K562 (cell line): ENCODE measurements around the gene MYOM3. TPM values are rescaled to one million over a fixed set of nuclear protein-coding genes. Genes with fewer than 3 reads are reported as not detected.
A peak's percentile ranks its signal among the peaks of the same experiment; 100 is the strongest.
"Not testable (repeated sequence)": the region's sequence is repeated elsewhere in the genome, so short reads cannot be mapped to it uniquely, and the experiment has no call there.

Experiments
- ATAC-seq: fragments of 200-7000 bp; cut with Tn5 transposase; 3 replicates; pipeline ENCODE4 v1.9.1; 2020; ENCODE audit warnings: moderate library complexity
- BruUV-seq: library from RNA; stranded (reverse); fragments of 400-500 nt; replicated peaks from 2 replicates; lab custom pipeline; 2021; lab: Mats Ljungman, UMichigan
- CTCF ChIA-PET: fragments of 300-600 bp; formaldehyde crosslinking; extraction: SDS; loops from one replicate; lab custom pipeline; 2021; ENCODE audit warnings: low intra/inter-chr PET ratio; lab: Yijun Ruan, JAX
- POLR2A ChIA-PET: fragments of 300-600, 350-650 bp; sonication (Branson Sonifier 250); formaldehyde crosslinking; extraction: SDS; loops from one replicate; lab custom pipeline; 2021; ENCODE audit warnings: antibody characterized with exemption, inconsistent platforms; lab: Yijun Ruan, JAX
- DNase-seq, 4 experiments: peaks; one replicate each; pipeline versions ENCODE4 v3.0.0 to v3.0.0-alpha.2; 2011 to 2018; ENCODE audit warnings: low spot score in 3 of 4, mixed read lengths in 3 of 4; ENCODE audit errors: extremely low read depth in 1 of 4
- FAIRE-seq: peaks from 2 replicates; lab custom pipeline; 2011; peaks lifted over from hg19 to GRCh38; lab: Jason Lieb, UNC
- H2AFZ ChIP-seq: 2 replicates; pipeline ENCODE4 v1.6.0; 2011; ENCODE audit warnings: low read depth, low read length, control low read depth, inconsistent platforms
- H3K27ac ChIP-seq: fragments of 200-600 bp; 3 replicates; pipeline ENCODE4 v1.8.0; 2011; ENCODE audit warnings: low read depth, mild to moderate bottlenecking, control low read depth, inconsistent platforms, low read length, moderate library complexity, mixed read lengths; ENCODE audit errors: extremely low read depth
- H3K27me3 ChIP-seq, 2 experiments: fragments of 300-600 bp in 1 of 2; 2 replicates in 1 of 2; 3 replicates in 1 of 2; pipeline versions ENCODE4 v1.6.0 to v1.8.0; 2011; ENCODE audit warnings: inconsistent platforms in 2 of 2, low read length in 2 of 2, mild to moderate bottlenecking in 1 of 2, mixed read lengths in 1 of 2, moderate library complexity in 1 of 2; ENCODE audit not compliant: control insufficient read depth in 2 of 2, insufficient read depth in 2 of 2
- H3K36me3 ChIP-seq: fragments of 300-600 bp; 3 replicates; pipeline ENCODE4 v1.8.0; 2011; ENCODE audit warnings: mild to moderate bottlenecking, low read length, inconsistent platforms; ENCODE audit not compliant: control insufficient read depth, insufficient read depth
- H3K4me1 ChIP-seq, 2 experiments: fragments of 200-600 bp in 1 of 2; replicated peaks in 1 of 2; 2 replicates in 1 of 2; 3 replicates in 1 of 2; pipeline versions ENCODE4 v1.5.1 to v1.8.0; 2011; ENCODE audit warnings: inconsistent platforms in 2 of 2, low read length in 2 of 2, mild to moderate bottlenecking in 1 of 2, mixed read lengths in 1 of 2, moderate library complexity in 1 of 2; ENCODE audit not compliant: control insufficient read depth in 2 of 2, insufficient read depth in 2 of 2
- H3K4me2 ChIP-seq: 2 replicates; pipeline ENCODE4 v1.6.1; 2011; ENCODE audit warnings: low read length, control low read depth, inconsistent platforms, mixed read lengths; ENCODE audit not compliant: insufficient read depth
- H3K4me3 ChIP-seq: fragments of 200-600 bp; sonication (generic), shearing (Covaris generic); 2 replicates; pipeline ENCODE4 v1.5.1; 2016; ENCODE audit warnings: control low read depth, inconsistent platforms
- H3K79me2 ChIP-seq: fragments of 200-600 bp; 3 replicates; pipeline ENCODE4 v1.8.0; 2011; ENCODE audit warnings: low read length, inconsistent platforms; ENCODE audit not compliant: control insufficient read depth, insufficient read depth
- H3K9ac ChIP-seq, 2 experiments: 2 replicates each; pipeline versions ENCODE4 v1.6.0 to v1.6.1; 2011; ENCODE audit warnings: low read depth in 2 of 2, low read length in 2 of 2, control low read depth in 1 of 2, inconsistent platforms in 1 of 2, mild to moderate bottlenecking in 1 of 2, mixed read lengths in 1 of 2; ENCODE audit not compliant: insufficient read depth in 1 of 2
- H3K9me1 ChIP-seq: one replicate; pipeline ENCODE4 v1.6.0; 2011; ENCODE audit warnings: inconsistent platforms, mild to moderate bottlenecking, low read length, moderate library complexity; ENCODE audit not compliant: control insufficient read depth, insufficient read depth
- H3K9me3 ChIP-seq: replicated peaks from 2 replicates; pipeline ENCODE4 v1.5.1; 2011; ENCODE audit warnings: low read depth, low read length, inconsistent platforms; ENCODE audit not compliant: control insufficient read depth, insufficient read depth
- H4K20me1 ChIP-seq: replicated peaks from 2 replicates; pipeline ENCODE4 v1.6.1; 2011; ENCODE audit warnings: low read length, inconsistent platforms, mixed read lengths; ENCODE audit not compliant: control insufficient read depth, insufficient read depth
- RAD21 ChIP-seq, 2 experiments: fragments of 250-450 bp in 1 of 2; fragments of 450-650 bp in 1 of 2; sonication (Bioruptor Pico) in 1 of 2; formaldehyde crosslinking in 1 of 2; IDR thresholded peaks in 1 of 2; conservative IDR thresholded peaks in 1 of 2; 2 replicates each; pipeline versions ENCODE4 v1.4.0 to v1.8.0; 2020 to 2022; ENCODE audit warnings: mild to moderate bottlenecking in 2 of 2, moderate library complexity in 1 of 2
- WGBS: fragments of 100-300 bp; shearing (Covaris generic); methylation state at CpG from one replicate; pipeline ENCODE4 v1.1.6; 2016; ENCODE audit warnings: low coverage, mixed read lengths; ENCODE audit not compliant: insufficient coverage; ENCODE audit errors: missing lambda C conversion rate; 5-methylcytosine and 5-hydroxymethylcytosine counted together
- in situ Hi-C: fragments of 300-500 bp; cut with MboI; formaldehyde crosslinking; loops from 4 replicates; pipeline ENCODE4 v1.15.0; 2018; ENCODE audit warnings: inconsistent platforms, mixed read lengths
- intact Hi-C: fragments of 100-400 bp; cut with micrococcal nuclease; formaldehyde crosslinking; loops from 2 replicates; pipeline ENCODE4 v1.14.2; 2022
- polyA plus RNA-seq, 8 experiments: library from polyadenylated mRNA; depleted of rRNA in 4 of 8; stranded (reverse) in 5 of 8; unstranded in 3 of 8; fragments of >200 nt; fragmentation: Nextera tagmentation in 2 of 8; fragmentation: Illumina TruSeq in 1 of 8; extraction: Ambion mirVana in 2 of 8; extraction: Trizol in 1 of 8; gene quantifications; 2 replicates each; pipeline versions ENCODE4 v1.2.1 to v1.2.3, GENCODE V29; 2011 to 2014; ENCODE audit warnings: inconsistent platforms in 1 of 8, missing spikeins in 1 of 8
- total RNA-seq, 7 experiments: library from RNA; depleted of rRNA in 6 of 7; stranded (reverse); fragments of >200 nt in 6 of 7; fragmentation: Illumina TruSeq in 2 of 7; extraction: Trizol in 2 of 7; gene quantifications; 2 replicates each; pipeline versions ENCODE4 v1.2.1 to v1.2.3, GENCODE V29; 2011 to 2021; ENCODE audit warnings: low replicate concordance in 1 of 7
- TF ChIP-seq, protein P1 (sequence below): fragments of 450-650 bp; formaldehyde crosslinking; IDR thresholded peaks from 2 replicates; pipeline ENCODE4 v1.4.0; 2022; ENCODE audit warnings: missing genetic modification characterization
- TF ChIP-seq, protein P2 (sequence below): fragments of 450-650 bp; IDR thresholded peaks from 2 replicates; pipeline ENCODE4 v1.6.1; 2017; ENCODE audit warnings: antibody characterized with exemption, mild to moderate bottlenecking
- TF ChIP-seq, protein P3 (sequence below), 3 experiments: IDR thresholded peaks in 2 of 3; conservative IDR thresholded peaks in 1 of 3; 2 replicates each; pipeline ENCODE4 v1.5.1; 2011 to 2012; ENCODE audit warnings: low read length in 3 of 3, mild to moderate bottlenecking in 3 of 3, control low read depth in 2 of 3, improper control_type of control experiment in 1 of 3, inconsistent platforms in 1 of 3, low read depth in 1 of 3, mixed read lengths in 1 of 3, moderate library complexity in 1 of 3; ENCODE audit not compliant: insufficient read depth in 2 of 3

Gene MYOM3
- total and polyA plus RNA-seq, 9 of the 15 experiments (the other 6 are each of a cell fraction or from before 2014, with no cell fraction given) = 0.01 TPM; not detected in 8

DNA sequence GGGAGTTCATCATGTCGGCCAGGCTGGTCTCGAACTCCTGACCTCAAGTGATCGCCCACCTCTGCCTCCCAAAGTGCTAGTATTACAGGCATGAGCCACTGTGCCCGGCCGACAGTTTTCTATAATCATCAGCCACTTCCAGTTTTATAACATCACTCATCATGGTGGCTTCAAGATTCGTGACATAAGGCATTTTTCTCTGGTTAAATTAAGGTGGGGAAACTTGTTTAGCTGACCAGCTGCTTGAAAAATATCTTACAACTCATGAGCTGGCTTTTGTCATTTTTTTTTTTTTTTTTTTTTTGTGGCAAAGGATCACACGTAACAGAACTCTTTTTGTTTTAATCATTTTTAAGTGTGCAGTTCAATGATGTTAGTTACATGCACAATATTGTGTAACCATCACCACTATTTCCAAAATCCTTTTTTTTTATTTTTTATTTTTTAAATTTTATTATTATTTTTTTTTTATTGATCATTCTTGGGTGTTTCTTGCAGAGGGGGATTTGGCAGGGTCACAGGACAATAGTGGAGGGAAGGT is 80.9 kb downstream of the MYOM3 start:
- CTCF ChIA-PET, H3K9me1 ChIP-seq, intact Hi-C loops, H3K4me3 ChIP-seq, H2AFZ ChIP-seq, H3K9me3 ChIP-seq, H3K27ac ChIP-seq, BruUV-seq, H3K4me1 ChIP-seq, POLR2A ChIA-PET, H3K36me3 ChIP-seq, DNase-seq, in situ Hi-C loops, H3K9ac ChIP-seq, ATAC-seq, FAIRE-seq, H3K4me2 ChIP-seq, H3K79me2 ChIP-seq, H4K20me1 ChIP-seq: not testable (repeated sequence)
- 15% methylated on average over 7 of the region's 7 CpGs for WGBS
- H3K27me3 ChIP-seq = peaks cover 9 to 18% of the 10 kb centered on the region in 2 experiments; a peak in 3 of 5 replicates

DNA sequence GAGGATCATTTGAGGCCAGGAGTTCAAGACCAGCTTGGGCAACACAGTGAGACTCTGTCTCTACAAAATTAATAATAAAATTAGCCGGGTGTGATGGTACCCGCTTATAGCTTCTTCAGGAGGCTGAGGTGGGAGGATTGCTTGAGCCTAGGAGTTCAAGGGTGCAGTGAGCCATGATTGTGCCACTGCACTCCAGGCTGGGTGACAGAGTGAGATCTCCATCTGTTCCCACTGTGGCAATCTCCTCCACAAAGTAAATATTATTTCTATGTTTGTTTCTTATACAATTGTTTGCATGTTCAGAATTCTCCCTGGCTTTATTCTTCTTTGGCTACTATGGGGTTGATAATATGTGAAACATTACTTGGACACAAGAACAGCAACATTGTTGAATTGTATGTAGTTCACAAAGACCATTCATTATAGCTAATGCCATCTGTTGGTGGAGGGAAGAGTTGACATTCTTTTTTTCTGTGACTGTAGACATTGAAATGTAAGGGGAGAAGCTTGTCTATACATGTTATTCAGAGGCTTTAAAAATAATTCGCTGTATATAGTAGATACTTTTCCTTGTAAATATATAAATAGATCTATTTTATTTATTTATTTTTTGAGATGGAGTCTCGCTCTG is 84.0 kb downstream of the MYOM3 start:
- Histone ChIP-seq H2AFZ (no peak overlapping the region), H3K4me1 (0 out of 5 replicates have a peak, but pooled peaks cover 0 to 3% of the 10 kb centered on the region in 2 experiments), H4K20me1 (no peaks in the 10 kb centered on the region), H3K9me3 (no peaks in the 10 kb centered on the region), H3K36me3 (no peaks in the 10 kb centered on the region), H3K4me2 (no peak overlapping the region), H3K27ac (no peak overlapping the region), H3K79me2 (no peaks in the 10 kb centered on the region), H3K27me3 (peaks cover 2 to 12% of the 10 kb centered on the region in 2 experiments; a peak in 2 of 5 replicates), H3K9me1 (no peaks in the 10 kb centered on the region), H3K9ac (no peak overlapping the region), H3K4me3 (no peak overlapping the region)
- peak; percentile 83 for ATAC-seq
- ChIA-PET CTCF (interaction anchor here (0.5 to 0.7 kb wide), 2 partner anchors 39 to 218 kb away, joined by 3 read pairs; no protein-coding TSS in a partner anchor), POLR2A (interaction anchor here (1.4 kb wide), 1 partner anchor 68 kb away, joined by 3 read pairs; the partner anchor contains the start of gene PNRC2)
- peak in 1 of 4 experiments; percentile 32 for DNase-seq
- in situ Hi-C loops (no loop called here), intact Hi-C loops (loop anchor here (2.0 kb wide), 1 partner anchor 67 kb away; no protein-coding TSS in a partner anchor)
- no TSS peak for BruUV-seq
- FAIRE-seq = no peak
- whole genome bisulfite sequencing = 12% methylated on average over 4 of the region's 4 CpGs
- TF ChIP-seq, protein P1, sequence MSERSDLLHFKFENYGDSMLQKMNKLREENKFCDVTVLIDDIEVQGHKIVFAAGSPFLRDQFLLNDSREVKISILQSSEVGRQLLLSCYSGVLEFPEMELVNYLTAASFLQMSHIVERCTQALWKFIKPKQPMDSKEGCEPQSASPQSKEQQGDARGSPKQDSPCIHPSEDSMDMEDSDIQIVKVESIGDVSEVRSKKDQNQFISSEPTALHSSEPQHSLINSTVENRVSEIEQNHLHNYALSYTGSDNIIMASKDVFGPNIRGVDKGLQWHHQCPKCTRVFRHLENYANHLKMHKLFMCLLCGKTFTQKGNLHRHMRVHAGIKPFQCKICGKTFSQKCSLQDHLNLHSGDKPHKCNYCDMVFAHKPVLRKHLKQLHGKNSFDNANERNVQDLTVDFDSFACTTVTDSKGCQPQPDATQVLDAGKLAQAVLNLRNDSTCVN (CRISPR knock-in tag) = no peak
- TF ChIP-seq RAD21 (CRISPR knock-in tag; conservative IDR thresholded peaks at IDR 0.05 in 1 of 2, IDR thresholded peaks at IDR 0.05 in 1 of 2) = peak; percentile 49 to 80; a peak in 3 of 4 replicates
- TF ChIP-seq, protein P2, sequence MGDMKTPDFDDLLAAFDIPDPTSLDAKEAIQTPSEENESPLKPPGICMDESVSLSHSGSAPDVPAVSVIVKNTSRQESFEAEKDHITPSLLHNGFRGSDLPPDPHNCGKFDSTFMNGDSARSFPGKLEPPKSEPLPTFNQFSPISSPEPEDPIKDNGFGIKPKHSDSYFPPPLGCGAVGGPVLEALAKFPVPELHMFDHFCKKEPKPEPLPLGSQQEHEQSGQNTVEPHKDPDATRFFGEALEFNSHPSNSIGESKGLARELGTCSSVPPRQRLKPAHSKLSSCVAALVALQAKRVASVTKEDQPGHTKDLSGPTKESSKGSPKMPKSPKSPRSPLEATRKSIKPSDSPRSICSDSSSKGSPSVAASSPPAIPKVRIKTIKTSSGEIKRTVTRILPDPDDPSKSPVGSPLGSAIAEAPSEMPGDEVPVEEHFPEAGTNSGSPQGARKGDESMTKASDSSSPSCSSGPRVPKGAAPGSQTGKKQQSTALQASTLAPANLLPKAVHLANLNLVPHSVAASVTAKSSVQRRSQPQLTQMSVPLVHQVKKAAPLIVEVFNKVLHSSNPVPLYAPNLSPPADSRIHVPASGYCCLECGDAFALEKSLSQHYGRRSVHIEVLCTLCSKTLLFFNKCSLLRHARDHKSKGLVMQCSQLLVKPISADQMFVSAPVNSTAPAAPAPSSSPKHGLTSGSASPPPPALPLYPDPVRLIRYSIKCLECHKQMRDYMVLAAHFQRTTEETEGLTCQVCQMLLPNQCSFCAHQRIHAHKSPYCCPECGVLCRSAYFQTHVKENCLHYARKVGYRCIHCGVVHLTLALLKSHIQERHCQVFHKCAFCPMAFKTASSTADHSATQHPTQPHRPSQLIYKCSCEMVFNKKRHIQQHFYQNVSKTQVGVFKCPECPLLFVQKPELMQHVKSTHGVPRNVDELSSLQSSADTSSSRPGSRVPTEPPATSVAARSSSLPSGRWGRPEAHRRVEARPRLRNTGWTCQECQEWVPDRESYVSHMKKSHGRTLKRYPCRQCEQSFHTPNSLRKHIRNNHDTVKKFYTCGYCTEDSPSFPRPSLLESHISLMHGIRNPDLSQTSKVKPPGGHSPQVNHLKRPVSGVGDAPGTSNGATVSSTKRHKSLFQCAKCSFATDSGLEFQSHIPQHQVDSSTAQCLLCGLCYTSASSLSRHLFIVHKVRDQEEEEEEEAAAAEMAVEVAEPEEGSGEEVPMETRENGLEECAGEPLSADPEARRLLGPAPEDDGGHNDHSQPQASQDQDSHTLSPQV = no peak
- TF ChIP-seq, protein P3, sequence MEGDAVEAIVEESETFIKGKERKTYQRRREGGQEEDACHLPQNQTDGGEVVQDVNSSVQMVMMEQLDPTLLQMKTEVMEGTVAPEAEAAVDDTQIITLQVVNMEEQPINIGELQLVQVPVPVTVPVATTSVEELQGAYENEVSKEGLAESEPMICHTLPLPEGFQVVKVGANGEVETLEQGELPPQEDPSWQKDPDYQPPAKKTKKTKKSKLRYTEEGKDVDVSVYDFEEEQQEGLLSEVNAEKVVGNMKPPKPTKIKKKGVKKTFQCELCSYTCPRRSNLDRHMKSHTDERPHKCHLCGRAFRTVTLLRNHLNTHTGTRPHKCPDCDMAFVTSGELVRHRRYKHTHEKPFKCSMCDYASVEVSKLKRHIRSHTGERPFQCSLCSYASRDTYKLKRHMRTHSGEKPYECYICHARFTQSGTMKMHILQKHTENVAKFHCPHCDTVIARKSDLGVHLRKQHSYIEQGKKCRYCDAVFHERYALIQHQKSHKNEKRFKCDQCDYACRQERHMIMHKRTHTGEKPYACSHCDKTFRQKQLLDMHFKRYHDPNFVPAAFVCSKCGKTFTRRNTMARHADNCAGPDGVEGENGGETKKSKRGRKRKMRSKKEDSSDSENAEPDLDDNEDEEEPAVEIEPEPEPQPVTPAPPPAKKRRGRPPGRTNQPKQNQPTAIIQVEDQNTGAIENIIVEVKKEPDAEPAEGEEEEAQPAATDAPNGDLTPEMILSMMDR (IDR thresholded peaks at IDR 0.05 in 2 of 3, conservative IDR thresholded peaks at IDR 0.05 in 1 of 3; ENCODE audit: insufficient read depth in 2 of 3, low read depth in 1 of 3, low read length in 3 of 3) = peak; percentile 31 to 71 (median 43); a peak in 4 of 6 replicates
